Colon (tissue), 2 donors: ENCODE data around the gene DGKZ.

Experiments
- FAIRE-seq: peaks from 2 replicates; lab custom pipeline; 2012; peaks lifted over from hg19 to GRCh38; lab: Jason Lieb, UNC
- donor health status: control.
- donor health status: control.

Gene DGKZ

DNA sequence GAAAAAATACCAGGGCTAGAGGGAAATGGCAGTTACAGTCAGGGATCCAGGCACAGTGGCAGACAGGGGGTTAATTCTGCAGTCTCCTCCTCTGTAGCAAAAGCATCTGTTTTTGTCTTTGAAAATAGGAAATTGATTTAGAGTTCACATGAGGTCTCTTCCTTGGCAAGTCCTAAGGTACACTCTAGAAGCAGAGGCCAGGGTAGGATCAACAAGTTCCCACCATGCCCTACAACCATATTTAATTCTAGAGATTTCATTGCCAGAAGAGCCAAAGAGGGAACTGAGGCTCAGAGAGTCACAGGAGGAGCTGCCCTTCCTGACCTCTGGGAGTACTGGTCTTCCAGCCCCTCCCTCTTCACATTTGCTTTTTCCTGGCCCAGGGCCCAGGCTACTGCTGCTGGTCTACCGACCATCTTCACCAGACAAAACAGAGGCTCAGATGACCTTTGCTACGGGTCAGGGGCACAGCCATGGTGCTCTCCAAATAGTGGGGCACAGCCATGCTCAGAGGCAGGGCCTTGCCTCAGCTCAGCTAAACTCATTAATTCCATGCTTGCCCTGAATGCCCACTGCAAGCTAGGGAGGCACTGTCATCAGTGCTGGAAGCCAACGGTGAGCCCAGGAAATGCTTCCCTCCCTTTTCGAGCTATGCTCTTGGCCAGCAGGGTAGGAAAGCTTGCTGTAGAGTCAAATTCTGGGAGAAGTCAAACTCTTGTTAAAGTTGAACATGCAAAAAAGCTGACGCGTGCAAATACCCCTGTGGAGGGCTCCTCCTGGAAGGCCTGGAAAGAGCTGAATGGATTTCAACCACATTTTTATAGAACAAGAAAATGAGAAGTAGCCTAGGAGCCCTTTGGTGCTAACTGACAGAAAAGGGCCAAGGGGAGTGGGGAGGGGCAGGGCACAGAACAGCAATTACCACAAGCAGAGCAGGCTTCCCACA is 56.0 kb downstream of the DGKZ start:
- no peak for FAIRE-seq

DNA sequence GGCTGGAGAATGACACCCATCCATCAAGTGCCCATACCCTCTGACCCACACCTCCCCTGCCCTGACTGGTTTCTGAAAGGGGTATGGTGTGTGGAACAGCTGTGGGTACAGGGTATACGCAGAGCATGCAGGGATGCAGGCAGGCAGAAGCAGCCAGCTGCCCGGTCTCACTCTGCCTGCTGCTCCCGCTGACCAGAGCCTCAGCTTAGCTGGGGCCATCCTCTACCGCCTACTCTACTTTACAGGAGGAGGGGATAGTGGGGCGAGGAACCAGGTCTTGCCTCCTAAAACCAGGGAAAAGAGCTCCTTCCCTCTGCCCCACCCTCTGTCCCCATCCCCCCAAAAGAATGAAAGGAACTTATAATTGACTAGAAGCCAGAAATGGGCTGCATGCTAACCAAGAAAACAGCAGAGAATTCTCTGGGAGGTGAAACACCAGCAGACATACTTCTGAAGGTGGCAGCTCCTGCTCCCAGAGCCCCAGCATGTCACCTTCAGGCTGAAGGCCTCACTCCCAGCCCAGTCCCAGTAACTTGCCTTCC is 57.3 kb downstream of the DGKZ start:
- no peak for FAIRE-seq

DNA sequence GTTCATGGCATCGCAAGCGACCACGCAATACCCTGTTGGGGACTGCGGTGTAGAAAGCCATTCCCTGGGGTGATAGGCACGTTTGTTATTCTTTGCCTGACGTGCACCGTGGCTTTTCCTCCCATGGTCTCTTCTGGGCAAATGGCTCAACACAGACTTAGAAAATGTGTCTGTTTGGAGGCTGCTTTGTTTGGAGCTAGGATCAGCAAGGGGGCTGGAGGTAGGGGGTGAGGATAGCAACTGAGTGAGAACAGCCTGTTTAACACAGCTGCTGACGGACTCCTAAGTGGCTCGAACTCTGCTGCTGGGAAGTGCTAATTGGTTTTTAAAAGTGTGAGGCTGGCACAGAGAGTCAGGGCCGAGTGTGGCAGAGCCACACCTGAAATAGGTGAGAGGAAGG is 60.4 kb downstream of the DGKZ start:
- no peak for FAIRE-seq

DNA sequence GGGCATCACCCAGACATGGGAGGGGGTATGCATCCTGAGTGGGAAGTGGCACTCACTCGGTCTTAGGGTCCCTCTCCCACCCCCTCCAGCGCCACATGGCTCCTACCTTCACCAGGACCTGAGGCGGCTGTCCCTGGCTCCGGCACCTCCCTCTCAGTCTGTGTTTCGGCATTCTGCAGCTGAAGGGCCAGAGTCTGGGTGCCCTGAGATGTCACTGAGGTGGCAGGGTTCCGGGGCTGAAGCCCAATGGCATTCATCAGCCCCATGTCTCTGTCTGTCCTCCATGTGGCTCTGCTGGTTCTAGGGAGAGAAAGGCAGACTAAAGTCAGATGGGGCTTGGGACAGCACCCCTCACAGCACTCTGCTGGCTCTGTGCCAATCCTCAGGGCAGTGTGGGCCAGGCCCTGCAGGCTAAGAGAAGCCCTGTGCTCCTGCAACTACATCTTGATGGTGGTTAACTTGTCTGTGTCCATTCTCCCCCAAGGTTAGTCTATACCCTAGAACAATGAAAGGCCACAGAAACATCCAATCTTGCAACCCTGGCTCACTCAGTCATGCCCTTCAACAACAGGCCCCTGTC is 61.2 kb downstream of the DGKZ start:
- FAIRE-seq = no peak

DNA sequence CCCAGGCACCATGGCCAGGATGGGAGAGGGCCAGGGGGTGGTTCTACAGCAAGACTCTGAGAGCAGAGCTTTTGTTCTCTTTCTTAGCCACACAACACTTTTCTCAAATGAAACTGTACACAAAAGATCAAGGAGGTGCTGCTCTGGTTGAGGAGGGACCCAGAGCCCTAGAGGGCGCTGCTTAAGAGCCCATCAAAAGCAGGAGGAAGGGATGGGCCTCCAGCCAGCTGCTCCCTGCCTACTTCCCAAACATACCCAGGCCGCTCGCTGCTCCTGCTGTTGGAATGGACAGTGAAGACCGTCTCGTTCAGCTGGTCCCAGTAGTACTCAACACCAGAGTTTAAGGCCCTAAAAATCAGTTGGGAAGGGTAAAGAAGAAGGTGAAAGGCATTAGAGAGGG is 62.8 kb downstream of the DGKZ start:
- no peak for FAIRE-seq

DNA sequence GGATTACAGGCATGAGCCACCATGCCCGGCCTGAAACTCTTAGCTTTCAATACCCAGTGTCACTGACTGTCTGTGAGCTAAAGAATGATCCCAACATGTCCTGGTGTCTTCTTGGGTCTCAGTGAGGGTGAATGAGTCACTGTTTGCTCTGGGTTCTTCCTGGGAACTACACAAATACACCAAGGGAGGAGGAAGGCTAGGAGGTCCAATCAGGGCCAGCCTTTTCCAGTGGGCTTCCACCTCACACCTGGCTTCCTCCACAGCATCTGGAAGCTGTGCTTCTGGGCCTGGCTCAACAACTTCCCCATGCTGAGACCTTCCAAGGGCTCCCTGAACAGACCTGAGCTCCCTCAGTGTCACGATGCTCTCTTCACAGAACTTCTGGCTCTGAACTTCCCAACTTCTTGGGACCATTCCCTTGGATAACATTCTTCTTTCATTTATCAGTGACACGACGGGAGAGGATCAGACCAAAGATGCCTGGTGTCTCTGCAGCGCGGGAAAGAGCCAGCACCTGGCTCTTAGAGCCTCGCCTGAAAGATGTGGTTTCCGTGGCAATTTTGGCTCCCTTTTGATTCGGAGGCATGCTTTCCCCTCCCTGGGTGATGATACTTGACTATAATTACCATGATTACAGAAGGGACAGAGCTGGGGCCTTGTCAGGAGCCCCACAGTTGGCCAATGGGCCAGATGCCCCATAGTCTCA is 66.7 kb downstream of the DGKZ start:
- FAIRE-seq = no peak

DNA sequence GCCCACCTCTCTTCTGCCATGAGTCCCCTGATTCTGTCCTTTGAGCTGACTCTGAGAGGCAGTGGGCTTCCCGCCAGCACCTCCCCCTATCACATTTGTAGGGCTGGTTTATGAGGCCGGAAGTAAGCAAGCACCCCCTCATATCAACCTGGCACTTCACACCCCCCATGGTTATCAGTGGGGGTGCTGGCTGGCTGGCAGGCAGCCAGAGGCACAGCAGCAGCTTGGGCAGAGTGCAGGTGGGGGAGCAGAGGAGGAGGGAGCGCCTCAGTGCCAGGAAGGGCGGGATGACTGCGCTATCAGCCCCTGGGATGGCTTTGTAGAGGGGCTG is 67.2 kb downstream of the DGKZ start:
- FAIRE-seq = no peak

DNA sequence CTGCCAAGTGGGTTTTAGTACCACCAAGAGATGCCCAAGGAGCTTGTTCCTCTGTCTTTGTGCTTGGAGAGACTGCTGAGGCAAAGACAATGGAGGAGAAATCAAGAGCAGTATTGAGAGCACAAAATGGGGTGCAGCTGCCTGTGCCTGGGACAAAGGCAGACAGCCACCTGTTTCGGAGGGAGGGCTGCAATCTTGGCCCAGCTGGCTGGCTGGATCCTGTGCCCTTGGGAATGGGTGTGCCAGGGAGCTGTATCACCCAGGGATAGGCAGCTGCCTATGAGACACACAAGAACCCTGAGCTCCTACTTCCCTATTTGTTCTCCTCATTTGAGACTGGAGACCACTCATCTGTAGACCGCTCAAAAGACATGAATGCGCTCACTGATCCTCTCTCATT is 67.6 kb downstream of the DGKZ start:
- no peak for FAIRE-seq

DNA sequence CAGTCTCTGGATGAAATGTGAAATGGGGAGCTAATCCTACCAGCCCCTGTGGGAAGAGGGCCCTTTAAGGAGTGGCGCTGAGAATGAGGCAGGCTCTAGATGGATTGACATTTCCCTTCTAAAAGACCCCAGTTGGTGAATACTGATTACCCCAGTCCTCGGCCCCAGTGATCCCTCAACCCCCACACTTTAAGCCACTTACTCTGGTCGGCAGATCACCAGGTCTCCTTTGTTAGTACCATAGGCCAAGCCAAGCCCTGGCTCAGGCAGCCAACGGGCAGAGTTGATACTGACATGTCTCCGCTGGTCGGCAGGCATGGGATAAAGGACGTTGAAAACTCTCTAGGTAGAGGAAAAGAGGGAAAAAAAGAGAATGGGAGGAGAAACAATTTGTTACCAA is 70.4 kb downstream of the DGKZ start:
- FAIRE-seq = no peak

DNA sequence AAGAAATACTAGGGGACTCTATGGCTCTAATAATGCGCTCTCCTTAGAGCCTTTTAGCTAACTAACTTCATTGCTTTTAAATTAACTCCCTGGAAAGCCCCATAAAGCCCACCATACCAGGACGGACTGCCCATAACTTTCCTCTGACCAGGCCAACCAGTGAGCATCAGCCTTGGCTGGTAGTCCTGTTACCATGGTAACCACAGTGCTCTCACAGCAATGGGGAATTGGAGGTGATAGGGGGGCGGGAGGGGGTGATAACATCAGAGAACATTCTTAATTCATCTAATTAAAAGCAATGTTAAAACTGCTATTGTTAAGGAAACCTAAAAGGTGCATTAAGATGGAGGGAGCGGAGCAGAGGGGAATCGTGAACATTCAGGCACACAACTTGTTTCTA is 71.5 kb downstream of the DGKZ start:
- no peak for FAIRE-seq

DNA sequence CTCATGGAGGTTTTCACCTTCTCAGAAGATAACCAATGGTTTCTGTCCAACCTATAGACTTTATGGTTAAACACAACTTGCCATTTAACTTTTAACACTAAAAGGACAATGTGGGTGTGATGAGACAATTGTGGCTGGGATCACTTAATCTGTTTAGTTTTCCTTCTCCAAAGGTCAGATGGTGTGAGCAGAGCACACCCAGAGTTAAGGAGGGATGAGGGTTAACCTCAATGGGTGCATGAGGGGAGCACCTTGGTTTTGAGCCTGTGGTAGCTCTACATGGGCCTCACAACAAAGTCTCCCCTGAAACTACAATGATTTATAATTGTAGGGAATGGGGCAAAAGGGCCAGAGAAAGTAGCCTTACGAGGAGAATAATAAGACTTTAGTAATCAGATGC is 73.2 kb downstream of the DGKZ start:
- no peak for FAIRE-seq

DNA sequence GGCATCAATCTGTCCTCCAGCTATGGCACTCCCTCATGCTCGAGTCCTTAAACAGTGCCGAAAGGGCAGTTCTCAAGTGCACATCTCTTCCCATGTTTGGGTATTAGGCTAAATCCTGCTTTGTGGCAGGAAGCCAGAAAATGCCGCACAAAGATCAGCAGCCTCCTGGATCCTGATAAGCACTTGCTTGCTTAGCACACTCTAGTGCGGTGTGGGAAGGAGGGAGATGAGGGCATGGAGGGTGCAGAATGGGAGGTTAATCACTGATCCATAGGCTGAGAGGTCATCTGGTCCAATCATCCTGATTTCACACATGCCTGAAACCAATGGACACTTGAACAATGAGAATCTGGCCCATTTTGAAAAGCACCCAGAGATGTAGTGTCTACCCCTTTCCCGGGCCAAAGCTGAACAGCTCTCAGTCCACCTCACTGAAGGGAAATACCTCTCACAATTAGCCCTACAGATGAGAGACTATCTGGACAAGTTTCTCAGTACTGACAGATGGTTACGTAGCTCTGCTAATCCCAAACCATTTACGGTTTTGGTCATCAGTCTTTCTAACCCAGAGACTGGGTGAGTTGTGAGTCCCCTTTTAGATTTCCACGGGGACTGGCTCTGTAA is 74.1 kb downstream of the DGKZ start:
- no peak for FAIRE-seq

DNA sequence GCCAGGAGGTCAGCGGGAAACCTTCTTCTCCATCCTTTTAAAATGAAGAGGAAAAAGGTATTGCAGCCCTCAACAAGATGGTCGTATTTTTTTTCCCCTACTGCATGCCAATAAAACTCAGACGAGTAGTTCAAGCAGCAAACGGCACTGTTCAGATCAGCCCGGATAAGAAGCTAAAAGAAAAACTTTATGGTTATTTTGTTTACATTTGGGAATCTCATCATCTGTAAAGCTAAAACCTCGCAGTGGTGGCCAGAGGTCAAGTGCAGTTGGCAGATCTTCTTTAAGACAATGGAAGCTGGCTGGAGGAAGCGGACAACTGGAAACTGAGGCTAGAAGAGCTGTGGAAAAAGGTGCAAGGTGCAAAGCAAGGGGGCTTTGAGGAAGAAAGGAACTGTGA is 75.3 kb downstream of the DGKZ start:
- no peak for FAIRE-seq

DNA sequence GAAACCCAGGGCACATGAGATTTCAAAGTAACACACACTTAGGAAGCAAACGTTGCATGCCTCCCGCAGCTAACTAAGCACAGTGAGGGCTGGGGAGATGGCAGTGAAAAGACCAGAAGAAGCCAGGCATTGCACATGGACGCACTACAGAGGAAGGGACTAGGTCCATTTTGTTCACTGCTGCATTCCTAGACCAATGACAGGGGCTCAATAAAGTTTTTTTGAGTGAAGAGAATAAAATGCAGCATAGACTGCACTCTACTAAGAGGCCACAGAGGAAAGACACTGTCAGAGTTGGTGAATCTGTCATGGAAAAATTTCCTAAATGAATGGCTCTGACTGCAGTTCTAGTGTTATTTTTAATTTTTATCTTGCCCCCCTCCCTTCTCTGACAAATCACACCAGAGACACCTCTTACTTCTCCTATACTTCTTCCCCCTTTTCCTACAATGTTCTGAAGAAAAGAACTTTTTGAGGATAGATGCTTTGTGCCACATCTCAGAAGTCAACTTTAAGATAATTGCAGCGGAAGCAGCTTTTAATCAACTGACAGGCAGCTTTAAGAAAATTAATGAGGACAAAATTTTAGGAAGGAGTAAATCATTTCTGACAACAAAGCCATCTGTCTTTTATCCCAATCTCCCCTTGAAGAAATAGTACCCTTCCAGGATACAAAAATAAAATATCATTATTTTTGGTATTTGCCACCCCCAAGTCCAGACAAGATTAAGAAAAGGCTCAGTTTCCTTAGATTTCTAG is 79.1 kb downstream of the DGKZ start:
- no peak for FAIRE-seq

DNA sequence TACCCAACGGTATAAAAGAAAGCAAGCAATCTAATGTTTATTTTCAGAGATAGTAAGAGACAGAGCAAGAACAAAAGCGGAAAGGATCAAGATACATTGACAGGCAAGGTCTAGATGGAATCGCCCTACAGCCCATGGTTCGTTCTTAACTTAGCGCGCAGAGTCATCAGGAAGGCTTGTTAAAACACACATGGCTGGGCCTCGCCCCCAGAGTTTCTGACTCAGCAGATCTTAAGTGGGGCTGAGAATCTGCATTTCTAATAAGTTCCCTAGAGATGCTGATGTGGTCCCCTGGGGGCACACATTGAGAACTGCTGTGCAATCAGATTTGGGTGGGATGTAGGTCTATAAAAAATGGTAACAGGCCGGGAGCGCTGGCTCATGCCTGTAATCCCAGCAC is 80.1 kb downstream of the DGKZ start:
- no peak for FAIRE-seq

DNA sequence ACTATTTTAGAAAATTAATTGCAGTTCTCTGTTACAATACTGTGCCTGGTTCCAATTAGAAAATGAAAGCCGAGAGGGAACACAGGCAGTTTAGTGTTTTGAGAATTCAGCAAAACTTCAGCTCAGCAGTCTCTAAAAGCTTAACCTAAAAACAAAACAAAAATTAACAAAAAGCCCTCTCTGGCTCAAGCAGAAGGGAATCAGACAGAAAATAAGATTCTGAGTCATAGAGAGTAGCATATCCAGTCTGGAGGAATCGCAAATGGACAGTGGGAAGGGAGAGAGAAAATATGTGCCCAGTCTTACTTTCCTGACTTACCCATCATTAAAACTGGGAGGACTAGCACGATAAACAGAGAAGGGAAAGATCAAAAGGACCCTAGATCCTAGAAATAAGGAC is 82.5 kb downstream of the DGKZ start:
- FAIRE-seq = no peak
